Measurements from ENCODE around the gene CWF19L2. TPM values are rescaled to one million over a fixed set of nuclear protein-coding genes. Genes with fewer than 3 reads are reported as not detected.

Gene CWF19L2
- total and polyA plus RNA-seq, 2 of the 8 experiments (the other 6 are each of a cell fraction or from before 2014, with no cell fraction given), result 2.2 to 16.6 TPM

GRCh38 chr11:107408762-107409211 is 48.8 kb downstream of the CWF19L2 start:
- no peak overlapping the region for H4K8ac ChIP-seq (ENCODE audit: extremely low read depth, insufficient read depth, low read length)
- H4K20me1 ChIP-seq (replicated peaks in 1 of 2; ENCODE audit: control insufficient read depth in 1 of 2, insufficient read depth in 2 of 2, low read length in 2 of 2), result no peaks in the 10 kb centered on the region
- CTCF ChIA-PET (ENCODE audit: partially characterized antibody), result interaction anchor here (0.6 to 1.1 kb wide), 3 partner anchors 11 to 384 kb away, joined by 3 to 5 read pairs (median 3); no protein-coding TSS in a partner anchor
- POLR2A ChIA-PET (ENCODE audit: partially characterized antibody), result no interaction called here
- no peak overlapping the region for H4K5ac ChIP-seq (ENCODE audit: insufficient read length, low read depth, low read length)
- H2BK5ac ChIP-seq (ENCODE audit: low read depth, low read length), result no peak overlapping the region
- H3K23me2 ChIP-seq (ENCODE audit: low read depth, low read length), result no peaks in the 10 kb centered on the region
- H2AK5ac ChIP-seq (ENCODE audit: low read depth, low read length), result no peak overlapping the region
- no peaks in the 10 kb centered on the region for H3K79me2 ChIP-seq (ENCODE audit: control insufficient read depth in 1 of 2, insufficient read depth in 2 of 2, low read length in 2 of 2)
- H2BK20ac ChIP-seq (ENCODE audit: low read length), result no peak overlapping the region
- no peak overlapping the region for H2BK15ac ChIP-seq (ENCODE audit: low read length)
- H3K79me1 ChIP-seq (ENCODE audit: low read depth, low read length), result no peaks in the 10 kb centered on the region
- no peak overlapping the region for H3K14ac ChIP-seq (ENCODE audit: insufficient read length)
- H3K4me3 ChIP-seq (ENCODE audit: extremely low read depth in 1 of 4, insufficient read depth in 2 of 4, low read depth in 3 of 4, low read length in 4 of 4), result no peak overlapping the region
- no peak overlapping the region for H3K4me2 ChIP-seq (ENCODE audit: insufficient read depth in 1 of 2, low read depth in 2 of 2, low read length in 2 of 2)
- no peaks in the 10 kb centered on the region for H3K27me3 ChIP-seq (replicated peaks in 1 of 4; ENCODE audit: control insufficient read depth in 3 of 4, extremely low read depth in 1 of 4, insufficient read depth in 3 of 4, low read length in 3 of 4)
- no peak for FAIRE-seq
- H3K4ac ChIP-seq (replicated peaks; ENCODE audit: insufficient read length, low read depth, low read length), result no peak overlapping the region
- H3K4me1 ChIP-seq (replicated peaks in 1 of 4; ENCODE audit: control insufficient read depth in 3 of 4, insufficient read depth in 4 of 4, low read length in 3 of 4), result no peaks in the 10 kb centered on the region
- H2BK12ac ChIP-seq (ENCODE audit: low read depth, low read length), result no peak overlapping the region
- no peak overlapping the region for H3K27ac ChIP-seq (ENCODE audit: low read depth, low read length)
- no peak overlapping the region for H3K56ac ChIP-seq (replicated peaks; ENCODE audit: insufficient read length, low read depth, low read length)
- no peak overlapping the region for H3K23ac ChIP-seq (ENCODE audit: insufficient read length)
- H3K9me3 ChIP-seq (ENCODE audit: insufficient read depth in 2 of 2, low read depth in 1 of 2, low read length in 1 of 2), result no peaks in the 10 kb centered on the region
- no peak overlapping the region for H3K18ac ChIP-seq (ENCODE audit: extremely low read depth, low read length)
- no peak overlapping the region for H4K91ac ChIP-seq (replicated peaks; ENCODE audit: insufficient read length, low read length)
- no peak overlapping the region for H2BK120ac ChIP-seq (replicated peaks; ENCODE audit: low read depth, low read length)
- H3K36me3 ChIP-seq (ENCODE audit: control insufficient read depth in 2 of 4, insufficient read depth in 4 of 4, low read length in 3 of 4), result peaks cover 0 to 4% (median 0%) of the 10 kb centered on the region in 4 experiments; a peak in 3 of 8 replicates
- 100% methylated on average over 1 of the region's 1 CpG; no CpG with 5 or more reads in 1 of the 2 experiments for WGBS, 2 experiments (ENCODE audit: extremely low coverage in 1 of 2, insufficient coverage in 1 of 2, insufficient read length in 1 of 2, insufficient replicate concordance in 2 of 2, low coverage in 1 of 2, low lambda C conversion rate in 2 of 2, missing lambda C conversion rate in 1 of 2)
- H2AFZ ChIP-seq (ENCODE audit: low read length), result no peak overlapping the region
- no peak for DNase-seq (ENCODE audit: low read depth in 1 of 2, low spot score in 2 of 2)
- no peak overlapping the region for H3K9ac ChIP-seq (replicated peaks in 1 of 4; ENCODE audit: extremely low read depth in 1 of 4, low read depth in 3 of 4, low read length in 3 of 4)
- TF ChIP-seq BCL11A (IDR thresholded peaks at IDR 0.05; ENCODE audit: low read depth in 2 of 2, low read length in 2 of 2) (no peak), NRF1 (IDR thresholded peaks at IDR 0.05; ENCODE audit: low read depth, low read length) (no peak), ATF3 (IDR thresholded peaks at IDR 0.05; ENCODE audit: insufficient read depth, low read depth, low read length) (no peak), CHD1 (IDR thresholded peaks at IDR 0.05; ENCODE audit: low read depth, low read length) (no peak), SIRT6 (IDR thresholded peaks at IDR 0.05; ENCODE audit: low read length) (no peak), CTCF (IDR thresholded peaks at IDR 0.05; ENCODE audit: control extremely low read depth in 1 of 3, insufficient read depth in 1 of 3, low read depth in 1 of 3, low read length in 3 of 3) (no peak), TEAD4 (IDR thresholded peaks at IDR 0.05; ENCODE audit: low read depth, low read length) (no peak), EZH2 (IDR thresholded peaks at IDR 0.05; ENCODE audit: low read depth, low read length, severe bottlenecking) (no peak), MAFK (IDR thresholded peaks at IDR 0.05; ENCODE audit: low read depth, low read length) (no peak), SP4 (IDR thresholded peaks at IDR 0.05; ENCODE audit: low read length) (no peak), POLR2A (IDR thresholded peaks at IDR 0.05; ENCODE audit: control extremely low read depth in 1 of 2, low read depth in 2 of 2, low read length in 2 of 2) (no peak), TAF1 (IDR thresholded peaks at IDR 0.05; ENCODE audit: low read depth, low read length) (no peak), CEBPB (IDR thresholded peaks at IDR 0.05; ENCODE audit: low read depth, low read length) (no peak)
